Activated naive CD4-positive, alpha-beta T cell treated with anti-CD3 and anti-CD28 coated beads for 36 hours (primary cell): ENCODE data around the gene RYR2. TPM values are rescaled to one million over a fixed set of nuclear protein-coding genes. Genes with fewer than 3 reads are reported as not detected.
"Not testable (repeated sequence)": the region's sequence is repeated elsewhere in the genome, so short reads cannot be mapped to it uniquely, and the experiment has no call there.

Experiments used
- CTCF ChIA-PET: fragments of 350-600 bp; sonication (Branson Sonifier 250); formaldehyde crosslinking; loops from one replicate; lab custom pipeline; 2021; ENCODE audit warnings: antibody characterized with exemption; lab: Charles Lee
- DNase-seq: peaks from one replicate; pipeline ENCODE4 v3.0.0-alpha.2; 2020
- H3K27ac Mint-ChIP-seq: one replicate; pipeline ENCODE4 v1.8.0; 2021; ENCODE audit warnings: mild to moderate bottlenecking, mixed read lengths
- H3K27me3 Mint-ChIP-seq: one replicate; pipeline ENCODE4 v1.8.0; 2021; ENCODE audit warnings: low read depth, mixed read lengths
- H3K36me3 Mint-ChIP-seq: one replicate; pipeline ENCODE4 v1.8.0; 2021; ENCODE audit warnings: low read depth, mixed read lengths
- H3K4me1 Mint-ChIP-seq: one replicate; pipeline ENCODE4 v1.8.0; 2021; ENCODE audit warnings: low read depth, mixed read lengths
- H3K4me3 Mint-ChIP-seq: one replicate; pipeline ENCODE4 v1.8.0; 2021; ENCODE audit warnings: mild to moderate bottlenecking, moderate library complexity, mixed read lengths
- H3K9me3 Mint-ChIP-seq: one replicate; pipeline ENCODE4 v1.8.0; 2021; ENCODE audit warnings: mixed read lengths
- intact Hi-C: fragments of 100-400 bp; cut with micrococcal nuclease; formaldehyde crosslinking; loops from one replicate; pipeline ENCODE4 v1.15.1; 2023
- total RNA-seq, 2 experiments: library from RNA; stranded (reverse); gene quantifications; one replicate each; pipeline ENCODE4 v1.2.3, GENCODE V29; 2021

RYR2 gene
- total RNA-seq, 2 experiments from 2014 or later: not detected

DNA sequence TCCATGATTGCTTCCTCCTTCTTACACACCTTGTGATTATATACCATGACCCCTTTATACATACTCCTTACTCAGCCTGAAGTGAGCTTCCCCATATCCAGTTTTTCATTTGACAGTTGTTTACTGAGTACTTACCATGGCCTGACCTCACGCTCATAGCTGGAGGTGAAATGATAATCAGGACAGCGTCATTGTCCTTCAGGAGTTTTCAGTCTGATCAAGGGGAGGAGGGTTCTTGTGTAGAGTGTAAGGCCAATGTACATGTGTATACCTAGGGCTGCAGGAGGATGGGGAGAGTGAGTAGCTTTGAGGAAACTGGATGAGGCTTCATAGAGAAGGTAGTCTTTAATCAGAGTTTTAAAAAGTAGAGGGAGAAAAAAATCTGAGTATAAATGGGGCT, 325.8 kb downstream of the RYR2 start:
- no peaks in the 10 kb centered on the region for H3K36me3 Mint-ChIP-seq
- CTCF ChIA-PET: no interaction called here
- no peaks in the 10 kb centered on the region for H3K4me1 Mint-ChIP-seq
- H3K27me3 Mint-ChIP-seq: no peaks in the 10 kb centered on the region
- peaks cover 1% of the 10 kb centered on the region for H3K9me3 Mint-ChIP-seq
- no peak for DNase-seq
- intact Hi-C loops: no loop called here
- no peak overlapping the region for H3K4me3 Mint-ChIP-seq
- no peak overlapping the region for H3K27ac Mint-ChIP-seq

DNA sequence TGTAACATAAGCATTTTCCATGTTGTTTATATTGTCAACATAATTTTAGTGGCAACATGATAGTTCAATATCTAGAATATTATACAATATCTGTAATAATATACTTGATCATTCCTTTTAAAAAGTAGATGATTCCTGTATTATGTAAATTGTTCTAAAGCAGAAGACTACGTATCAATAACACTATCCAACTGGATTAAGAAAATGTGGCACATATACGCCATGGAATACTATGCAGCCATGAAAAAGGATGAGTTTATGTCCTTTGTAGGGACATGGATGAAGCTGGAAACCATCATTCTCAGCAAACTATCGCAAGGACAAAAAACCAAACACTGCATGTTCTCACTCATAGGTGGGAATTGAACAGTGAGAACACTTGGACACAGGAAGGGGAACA, 329.5 kb downstream of the RYR2 start:
- H3K27me3 Mint-ChIP-seq, H3K4me3 Mint-ChIP-seq, DNase-seq, H3K9me3 Mint-ChIP-seq, H3K36me3 Mint-ChIP-seq, CTCF ChIA-PET, intact Hi-C loops, H3K4me1 Mint-ChIP-seq, H3K27ac Mint-ChIP-seq: not testable (repeated sequence)

- H3K9me3 Mint-ChIP-seq: no peaks in the 10 kb centered on the region
- H3K4me1 Mint-ChIP-seq: no peaks in the 10 kb centered on the region
- DNase-seq: no peak
- CTCF ChIA-PET: no interaction called here
- no peak overlapping the region for H3K4me3 Mint-ChIP-seq
- H3K27me3 Mint-ChIP-seq: peaks cover 2% of the 10 kb centered on the region
- no peaks in the 10 kb centered on the region for H3K36me3 Mint-ChIP-seq
- no peak overlapping the region for H3K27ac Mint-ChIP-seq
- intact Hi-C loops: loop anchor here (10.0 kb wide), 1 partner anchor 339 kb away; the partner anchor contains the start of gene RYR2
Measured at GRCh38 chr1:237383791-237384190, 341.8 kb downstream of the RYR2 start.

- no peak for DNase-seq
- H3K27me3 Mint-ChIP-seq: peaks cover 2% of the 10 kb centered on the region
- H3K4me3 Mint-ChIP-seq: no peak overlapping the region
- intact Hi-C loops: loop anchor here (10.0 kb wide), 1 partner anchor 339 kb away; the partner anchor contains the start of gene RYR2
- no peaks in the 10 kb centered on the region for H3K4me1 Mint-ChIP-seq
- no peaks in the 10 kb centered on the region for H3K9me3 Mint-ChIP-seq
- CTCF ChIA-PET: no interaction called here
- H3K36me3 Mint-ChIP-seq: no peaks in the 10 kb centered on the region
- H3K27ac Mint-ChIP-seq: no peak overlapping the region
Measured at GRCh38 chr1:237384213-237384612, 342.2 kb downstream of the RYR2 start.

GRCh38 chr1:237386362-237387143, 344.6 kb downstream of the RYR2 start:
- CTCF ChIA-PET: interaction anchor here (0.6 to 1.8 kb wide), 14 partner anchors 18 to 1795 kb away, joined by 3 to 9 read pairs (median 4); no protein-coding TSS in a partner anchor
- Mint-ChIP-seq H3K27me3 (peaks cover 6% of the 10 kb centered on the region), H3K4me3 (no peak overlapping the region), H3K4me1 (no peaks in the 10 kb centered on the region), H3K9me3 (no peaks in the 10 kb centered on the region), H3K36me3 (no peaks in the 10 kb centered on the region), H3K27ac (no peak overlapping the region)
- intact Hi-C loops: loop anchor here (1.0 to 10.0 kb wide), 5 partner anchors 176 to 1279 kb away; partner anchors contain the start of gene RYR2
- DNase-seq: no peak

DNA sequence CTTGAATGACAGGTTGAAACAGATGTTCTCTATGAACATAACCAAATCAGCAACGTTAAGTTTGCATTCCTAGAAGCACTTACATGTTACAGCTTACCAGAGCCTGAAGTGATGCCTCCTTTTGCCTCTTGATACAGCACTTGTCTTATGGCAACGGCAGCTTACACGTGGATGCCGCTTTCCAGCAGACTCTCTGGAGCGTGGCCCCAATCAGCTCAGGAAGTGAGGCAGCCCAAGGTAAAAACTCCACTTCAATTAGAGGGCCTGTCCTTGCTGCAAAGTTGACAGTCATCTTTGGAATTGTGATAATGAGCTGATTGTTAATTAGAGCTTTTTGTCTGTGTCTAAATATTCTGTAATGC, 345.1 kb downstream of the RYR2 start:
- Mint-ChIP-seq H3K4me1 (no peaks in the 10 kb centered on the region), H3K36me3 (no peaks in the 10 kb centered on the region), H3K27ac (no peak overlapping the region), H3K27me3 (peaks cover 6% of the 10 kb centered on the region), H3K9me3 (no peaks in the 10 kb centered on the region), H3K4me3 (no peak overlapping the region)
- intact Hi-C loops: loop anchor here (2.0 to 10.0 kb wide), 4 partner anchors 175 to 1280 kb away; partner anchors contain the start of gene RYR2
- DNase-seq: no peak
- CTCF ChIA-PET: interaction anchor here (0.6 to 1.8 kb wide), 7 partner anchors 18 to 1156 kb away, joined by 3 to 9 read pairs (median 3); no protein-coding TSS in a partner anchor

- H3K9me3 Mint-ChIP-seq: peaks cover 1% of the 10 kb centered on the region
- no peak overlapping the region for H3K4me3 Mint-ChIP-seq
- CTCF ChIA-PET: interaction anchor here (0.7 kb wide), 1 partner anchor 477 kb away, joined by 3 read pairs; no protein-coding TSS in a partner anchor
Measured at GRCh38 chr1:237390823-237391222, 348.8 kb downstream of the RYR2 start.

GRCh38 chr1:237393632-237394031, 351.6 kb downstream of the RYR2 start:
- H3K4me1 Mint-ChIP-seq: no peaks in the 10 kb centered on the region
- CTCF ChIA-PET: interaction anchor here (1.9 kb wide), 1 partner anchor 10 kb away, joined by 4 read pairs; no protein-coding TSS in a partner anchor
- H3K9me3 Mint-ChIP-seq: peaks cover 1% of the 10 kb centered on the region
- H3K36me3 Mint-ChIP-seq: peaks cover 1% of the 10 kb centered on the region
- intact Hi-C loops: no loop called here
- DNase-seq: no peak
- H3K4me3 Mint-ChIP-seq: no peak overlapping the region
- H3K27me3 Mint-ChIP-seq: peaks cover 12% of the 10 kb centered on the region
- H3K27ac Mint-ChIP-seq: no peak overlapping the region

More at GRCh38 chr1:237390823-237391222, 348.8 kb downstream of the RYR2 start:
- intact Hi-C loops: no loop called here
- Mint-ChIP-seq H3K4me1 (no peaks in the 10 kb centered on the region), H3K36me3 (no peaks in the 10 kb centered on the region), H3K27me3 (peaks cover 14% of the 10 kb centered on the region), H3K27ac (no peak overlapping the region)
- no peak for DNase-seq

- Mint-ChIP-seq H3K36me3 (peaks cover 1% of the 10 kb centered on the region), H3K27ac (no peak overlapping the region), H3K4me3 (no peak overlapping the region), H3K9me3 (peaks cover 3% of the 10 kb centered on the region), H3K4me1 (no peaks in the 10 kb centered on the region), H3K27me3 (peaks cover 12% of the 10 kb centered on the region)
- intact Hi-C loops: no loop called here
- no peak for DNase-seq
- CTCF ChIA-PET: no interaction called here
Measured at GRCh38 chr1:237394281-237394680, 352.3 kb downstream of the RYR2 start.

DNA sequence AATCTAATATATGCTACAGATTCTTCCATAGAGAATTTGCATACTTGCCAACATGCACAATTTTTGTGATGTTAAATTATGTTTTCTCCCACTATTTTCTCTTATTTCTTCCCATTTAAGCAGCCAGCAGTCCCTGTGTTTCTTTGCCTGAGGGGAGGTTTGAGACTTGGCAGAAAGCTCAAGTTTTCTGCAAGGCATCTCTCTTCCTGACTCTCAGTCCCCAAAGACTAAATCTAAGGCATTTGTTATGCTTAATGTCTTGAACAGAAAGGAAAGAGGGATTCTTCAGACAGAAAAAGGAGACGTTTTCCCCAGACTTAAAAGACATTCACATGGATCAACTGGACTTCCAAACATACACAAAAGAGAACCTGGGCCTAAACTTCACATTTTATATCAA, 354.4 kb downstream of the RYR2 start:
- Mint-ChIP-seq H3K9me3 (peaks cover 9% of the 10 kb centered on the region), H3K27me3 (peaks cover 12% of the 10 kb centered on the region), H3K4me1 (no peaks in the 10 kb centered on the region), H3K4me3 (no peak overlapping the region), H3K36me3 (peaks cover 1% of the 10 kb centered on the region), H3K27ac (no peak overlapping the region)
- CTCF ChIA-PET: no interaction called here
- intact Hi-C loops: no loop called here
- DNase-seq: no peak

DNA sequence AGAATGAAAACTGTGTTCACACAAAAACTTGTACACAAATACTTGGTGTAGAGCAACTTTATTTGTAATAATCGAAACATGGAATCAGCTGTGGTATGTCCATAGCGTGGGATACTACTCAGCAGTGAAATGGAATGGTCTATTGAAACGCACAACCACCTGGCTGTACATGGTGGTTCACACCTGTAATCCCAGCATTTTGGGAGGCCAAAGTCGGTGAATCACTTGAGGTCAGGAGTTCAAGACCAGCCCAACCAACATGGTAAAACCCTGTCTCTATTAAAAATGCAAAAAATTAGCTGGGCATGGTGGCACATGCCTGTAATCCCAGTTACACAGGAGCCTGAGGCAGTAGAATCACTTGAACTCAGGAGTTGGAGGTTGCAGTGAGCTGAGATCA, 356.8 kb downstream of the RYR2 start:
- H3K27me3 Mint-ChIP-seq: peaks cover 10% of the 10 kb centered on the region
- intact Hi-C loops: no loop called here
- peaks cover 17% of the 10 kb centered on the region for H3K9me3 Mint-ChIP-seq
- CTCF ChIA-PET: no interaction called here
- no peak for DNase-seq
- H3K36me3 Mint-ChIP-seq: peaks cover 1% of the 10 kb centered on the region
- no peaks in the 10 kb centered on the region for H3K4me1 Mint-ChIP-seq
- H3K27ac Mint-ChIP-seq: no peak overlapping the region
- H3K4me3 Mint-ChIP-seq: no peak overlapping the region

DNA sequence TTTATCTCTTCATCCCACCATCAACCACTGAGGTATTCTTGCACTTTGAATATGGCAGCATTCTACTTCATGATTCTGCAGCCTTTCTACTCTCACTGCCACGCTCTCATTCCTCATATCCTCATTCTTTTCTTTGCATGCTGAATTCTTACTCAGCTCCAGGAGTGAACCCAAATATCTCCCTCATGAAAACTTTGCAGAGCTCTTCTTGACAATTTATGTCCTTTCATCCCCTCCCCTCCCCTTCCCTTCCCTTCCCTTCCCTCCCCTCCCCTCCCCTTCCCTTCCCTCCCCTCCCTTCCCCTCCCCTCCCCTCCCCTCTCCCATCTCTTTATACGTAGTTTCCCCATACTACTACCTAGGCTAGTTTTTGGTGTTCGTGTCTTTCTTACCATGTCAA, 363.9 kb downstream of the RYR2 start:
- CTCF ChIA-PET: no interaction called here
- H3K4me1 Mint-ChIP-seq: no peaks in the 10 kb centered on the region

GRCh38 chr1:237411621-237412020, 369.6 kb downstream of the RYR2 start:
- Mint-ChIP-seq H3K4me1 (no peaks in the 10 kb centered on the region), H3K27me3 (peaks cover 5% of the 10 kb centered on the region), H3K4me3 (no peak overlapping the region), H3K27ac (no peak overlapping the region), H3K36me3 (no peaks in the 10 kb centered on the region), H3K9me3 (peaks cover 3% of the 10 kb centered on the region)
- CTCF ChIA-PET: no interaction called here
- intact Hi-C loops: no loop called here
- peak; percentile 23 for DNase-seq

More for the DNA sequence above, 363.9 kb downstream of the RYR2 start:
- H3K27ac Mint-ChIP-seq: no peak overlapping the region
- DNase-seq: no peak
- peaks cover 8% of the 10 kb centered on the region for H3K9me3 Mint-ChIP-seq
- intact Hi-C loops: no loop called here
- peaks cover 3% of the 10 kb centered on the region for H3K27me3 Mint-ChIP-seq
- no peaks in the 10 kb centered on the region for H3K36me3 Mint-ChIP-seq
- H3K4me3 Mint-ChIP-seq: no peak overlapping the region
